Activated T-helper 2 cell treated with anti-CD3 and anti-CD28 coated beads, Interferon-gamma antibody, Interleukin-2, Interleukin-4, amounts not matched to agents 10 μg/mL and 5 μg/mL and 100 μg/mL, durations not matched to agents 14 hours and 24 hours and 36 hours (primary cell): Measurements from ENCODE around the gene TOMM22. TPM values are rescaled to one million over a fixed set of nuclear protein-coding genes. Genes with fewer than 3 reads are reported as not detected.

Experiments
- DNase-seq: peaks from one replicate; pipeline ENCODE4 v3.0.0; 2021; ENCODE audit warnings: low spot score
- H3K27ac Mint-ChIP-seq: one replicate; pipeline ENCODE4 v1.8.0; 2021; ENCODE audit warnings: mixed read lengths
- H3K27me3 Mint-ChIP-seq: one replicate; pipeline ENCODE4 v1.8.0; 2021; ENCODE audit warnings: low read depth, mixed read lengths
- H3K36me3 Mint-ChIP-seq: one replicate; pipeline ENCODE4 v1.8.0; 2021; ENCODE audit warnings: low read depth, mixed read lengths
- H3K4me1 Mint-ChIP-seq: one replicate; pipeline ENCODE4 v1.8.0; 2021; ENCODE audit warnings: low read depth, mixed read lengths
- H3K4me3 Mint-ChIP-seq: one replicate; pipeline ENCODE4 v1.8.0; 2021; ENCODE audit warnings: low read depth, mild to moderate bottlenecking, moderate library complexity, mixed read lengths
- H3K9me3 Mint-ChIP-seq: one replicate; pipeline ENCODE4 v1.8.0; 2021; ENCODE audit warnings: mixed read lengths
- intact Hi-C: fragments of 100-400 bp; cut with micrococcal nuclease; formaldehyde crosslinking; loops from one replicate; pipeline ENCODE4 v1.15.1; 2023
- total RNA-seq: library from RNA; stranded (reverse); gene quantifications from 2 replicates; pipeline ENCODE4 v1.2.3, GENCODE V29; 2022

TOMM22 gene
- total RNA-seq, 1 donor from 2014 or later: 128 TPM

- intact Hi-C loops: no loop called here
Measured at GRCh38 chr22:38724926-38725571, 43.3 kb downstream of the TOMM22 start.

GRCh38 chr22:38725900-38726655, 44.3 kb downstream of the TOMM22 start:
- DNase-seq: no peak
- Mint-ChIP-seq H3K27ac (no peak overlapping the region), H3K36me3 (peaks cover 96% of the 10 kb centered on the region), H3K27me3 (no peaks in the 10 kb centered on the region), H3K4me1 (no peaks in the 10 kb centered on the region), H3K9me3 (no peaks in the 10 kb centered on the region), H3K4me3 (no peak overlapping the region)
- intact Hi-C loops: no loop called here

More at GRCh38 chr22:38724926-38725571, 43.3 kb downstream of the TOMM22 start:
- Mint-ChIP-seq H3K36me3 (peaks cover 91% of the 10 kb centered on the region), H3K27me3 (no peaks in the 10 kb centered on the region), H3K4me1 (no peaks in the 10 kb centered on the region), H3K4me3 (no peak overlapping the region), H3K27ac (no peak overlapping the region), H3K9me3 (no peaks in the 10 kb centered on the region)
- no peak for DNase-seq

- Mint-ChIP-seq H3K27me3 (no peaks in the 10 kb centered on the region), H3K9me3 (no peaks in the 10 kb centered on the region), H3K4me3 (no peak overlapping the region), H3K36me3 (peaks cover 93% of the 10 kb centered on the region), H3K27ac (no peak overlapping the region), H3K4me1 (no peaks in the 10 kb centered on the region)
- DNase-seq: no peak
- intact Hi-C loops: no loop called here
Measured at GRCh38 chr22:38727123-38727522, 45.4 kb downstream of the TOMM22 start.

- no peak overlapping the region for H3K4me3 Mint-ChIP-seq
- no peaks in the 10 kb centered on the region for H3K9me3 Mint-ChIP-seq
- H3K27me3 Mint-ChIP-seq: no peaks in the 10 kb centered on the region
- intact Hi-C loops: no loop called here
- no peak for DNase-seq
- peaks cover 93% of the 10 kb centered on the region for H3K36me3 Mint-ChIP-seq
- H3K27ac Mint-ChIP-seq: no peak overlapping the region
- no peaks in the 10 kb centered on the region for H3K4me1 Mint-ChIP-seq
Measured at GRCh38 chr22:38727530-38728451, 46.0 kb downstream of the TOMM22 start.

- H3K4me3 Mint-ChIP-seq: no peak overlapping the region
- H3K36me3 Mint-ChIP-seq: peaks cover 92% of the 10 kb centered on the region
- H3K27me3 Mint-ChIP-seq: no peaks in the 10 kb centered on the region
- no peaks in the 10 kb centered on the region for H3K9me3 Mint-ChIP-seq
- no peak for DNase-seq
- H3K4me1 Mint-ChIP-seq: no peaks in the 10 kb centered on the region
- intact Hi-C loops: no loop called here
- no peak overlapping the region for H3K27ac Mint-ChIP-seq
Measured at GRCh38 chr22:38728871-38729796, 47.4 kb downstream of the TOMM22 start.

GRCh38 chr22:38729946-38730345, 48.2 kb downstream of the TOMM22 start:
- Mint-ChIP-seq H3K4me3 (no peak overlapping the region), H3K36me3 (peaks cover 93% of the 10 kb centered on the region), H3K27ac (no peak overlapping the region), H3K9me3 (no peaks in the 10 kb centered on the region), H3K27me3 (no peaks in the 10 kb centered on the region), H3K4me1 (peaks cover 4% of the 10 kb centered on the region)
- intact Hi-C loops: no loop called here
- DNase-seq: no peak

GRCh38 chr22:38730411-38730871, 48.7 kb downstream of the TOMM22 start:
- no peak for DNase-seq
- intact Hi-C loops: no loop called here
- Mint-ChIP-seq H3K27me3 (no peaks in the 10 kb centered on the region), H3K9me3 (no peaks in the 10 kb centered on the region), H3K4me1 (peaks cover 8% of the 10 kb centered on the region), H3K4me3 (no peak overlapping the region), H3K36me3 (peaks cover 92% of the 10 kb centered on the region), H3K27ac (no peak overlapping the region)

GRCh38 chr22:38731703-38732161, 50.0 kb downstream of the TOMM22 start:
- H3K36me3 Mint-ChIP-seq: peaks cover 88% of the 10 kb centered on the region
- intact Hi-C loops: loop anchor here (2.0 kb wide), 1 partner anchor 23 kb away; the partner anchor contains the start of gene SUN2
- no peaks in the 10 kb centered on the region for H3K27me3 Mint-ChIP-seq
- H3K4me1 Mint-ChIP-seq: peaks cover 8% of the 10 kb centered on the region
- H3K27ac Mint-ChIP-seq: no peak overlapping the region
- H3K9me3 Mint-ChIP-seq: no peaks in the 10 kb centered on the region
- no peak for DNase-seq
- no peak overlapping the region for H3K4me3 Mint-ChIP-seq

GRCh38 chr22:38732251-38732815, 50.6 kb downstream of the TOMM22 start:
- intact Hi-C loops: loop anchor here (2.0 kb wide), 1 partner anchor 22 kb away; the partner anchor contains the start of gene SUN2
- H3K9me3 Mint-ChIP-seq: no peaks in the 10 kb centered on the region
- no peak overlapping the region for H3K4me3 Mint-ChIP-seq
- H3K27ac Mint-ChIP-seq: no peak overlapping the region
- H3K27me3 Mint-ChIP-seq: no peaks in the 10 kb centered on the region
- peaks cover 10% of the 10 kb centered on the region for H3K4me1 Mint-ChIP-seq
- DNase-seq: no peak
- peaks cover 88% of the 10 kb centered on the region for H3K36me3 Mint-ChIP-seq

- Mint-ChIP-seq H3K9me3 (no peaks in the 10 kb centered on the region), H3K4me3 (no peak overlapping the region), H3K4me1 (peaks cover 16% of the 10 kb centered on the region), H3K27ac (peak overlapping the region; percentile 58), H3K27me3 (no peaks in the 10 kb centered on the region), H3K36me3 (peaks cover 89% of the 10 kb centered on the region)
- no peak for DNase-seq
- intact Hi-C loops: loop anchor here (2.0 kb wide), 1 partner anchor 21 kb away; the partner anchor contains the start of gene SUN2
Measured at GRCh38 chr22:38733329-38733723, 51.6 kb downstream of the TOMM22 start.

- intact Hi-C loops: loop anchor here (2.0 kb wide), 1 partner anchor 21 kb away; the partner anchor contains the start of gene SUN2
Measured at GRCh38 chr22:38733724-38734381, 52.1 kb downstream of the TOMM22 start.

More at GRCh38 chr22:38733724-38734381, 52.1 kb downstream of the TOMM22 start:
- no peak overlapping the region for H3K4me3 Mint-ChIP-seq
- peaks cover 88% of the 10 kb centered on the region for H3K36me3 Mint-ChIP-seq
- H3K9me3 Mint-ChIP-seq: no peaks in the 10 kb centered on the region
- H3K27ac Mint-ChIP-seq: peak overlapping the region; percentile 58
- DNase-seq: no peak
- H3K4me1 Mint-ChIP-seq: peaks cover 16% of the 10 kb centered on the region
- no peaks in the 10 kb centered on the region for H3K27me3 Mint-ChIP-seq
